CD4-positive, alpha-beta memory T cell (primary cell): ENCODE measurements around the gene GLO1. TPM values are rescaled to one million over a fixed set of nuclear protein-coding genes. Genes with fewer than 3 reads are reported as not detected.
A peak's percentile ranks its signal among the peaks of the same experiment; 100 is the strongest.

ENCODE experiments used
- CTCF ChIA-PET: fragments of 350-600 bp; sonication (Branson Sonifier 250); formaldehyde crosslinking; loops from one replicate; lab custom pipeline; 2021; ENCODE audit warnings: inconsistent platforms; ENCODE audit not compliant: partially characterized antibody; lab: Charles Lee
- POLR2A ChIA-PET: fragments of 350-600 bp; sonication (Branson Sonifier 250); formaldehyde crosslinking; loops from one replicate; lab custom pipeline; 2021; ENCODE audit not compliant: partially characterized antibody; lab: Charles Lee
- DNase-seq, 5 donors: peaks; one replicate each; pipeline versions ENCODE4 v3.0.0 to v3.0.0-alpha.2; 2020 to 2022; ENCODE audit warnings: mixed read lengths in 1 of 5
- H3K27ac ChIP-seq: one replicate; pipeline ENCODE4 v1.7.0; 2013; ENCODE audit warnings: low read depth, low read length
- H3K27me3 ChIP-seq: 2 replicates; pipeline ENCODE4 v1.7.0; 2013; ENCODE audit warnings: mild to moderate bottlenecking, low read length, moderate library complexity; ENCODE audit not compliant: insufficient read depth
- H3K36me3 ChIP-seq: 2 replicates; pipeline ENCODE4 v1.7.0; 2013; ENCODE audit warnings: mild to moderate bottlenecking, low read length, moderate library complexity; ENCODE audit not compliant: insufficient read depth
- H3K4me1 ChIP-seq: 2 replicates; pipeline ENCODE4 v1.7.0; 2013; ENCODE audit warnings: mild to moderate bottlenecking, low read length, moderate library complexity; ENCODE audit not compliant: insufficient read depth
- H3K4me3 ChIP-seq, 2 donors: one replicate each; pipeline ENCODE4 v1.7.0; 2013; ENCODE audit warnings: low read length in 2 of 2, mild to moderate bottlenecking in 1 of 2
- H3K9me3 ChIP-seq, 2 donors: one replicate each; pipeline ENCODE4 v1.7.0; 2013; ENCODE audit warnings: low read length in 2 of 2, control low read depth in 1 of 2; ENCODE audit not compliant: control insufficient read depth in 1 of 2
- H3K27ac Mint-ChIP-seq, 7 donors: one replicate each; pipeline ENCODE4 v1.8.0; 2020 to 2021; ENCODE audit warnings: mixed read lengths in 7 of 7, mild to moderate bottlenecking in 6 of 7, inconsistent platforms in 3 of 7, moderate library complexity in 3 of 7
- H3K27me3 Mint-ChIP-seq, 2 donors: one replicate each; pipeline ENCODE4 v1.8.0; 2020 to 2021; ENCODE audit warnings: mixed read lengths in 2 of 2
- H3K36me3 Mint-ChIP-seq, 2 donors: one replicate each; pipeline ENCODE4 v1.8.0; 2020 to 2021; ENCODE audit warnings: mixed read lengths in 2 of 2, inconsistent platforms in 1 of 2, mild to moderate bottlenecking in 1 of 2
- H3K4me1 Mint-ChIP-seq, 4 donors: one replicate each; pipeline ENCODE4 v1.8.0; 2020 to 2021; ENCODE audit warnings: mixed read lengths in 4 of 4, mild to moderate bottlenecking in 1 of 4
- H3K4me3 Mint-ChIP-seq, 8 donors: one replicate each; pipeline ENCODE4 v1.8.0; 2020 to 2021; ENCODE audit warnings: mixed read lengths in 8 of 8, mild to moderate bottlenecking in 7 of 8, moderate library complexity in 6 of 8, inconsistent platforms in 3 of 8
- H3K9me3 Mint-ChIP-seq, 8 donors: one replicate each; pipeline ENCODE4 v1.8.0; 2020 to 2021; ENCODE audit warnings: mixed read lengths in 8 of 8, mild to moderate bottlenecking in 5 of 8, inconsistent platforms in 3 of 8, moderate library complexity in 1 of 8
- intact Hi-C: fragments of 100-400 bp; cut with micrococcal nuclease; formaldehyde crosslinking; loops from one replicate; pipeline ENCODE4 v1.15.1; 2023
- polyA plus RNA-seq, 2 donors: library from polyadenylated mRNA; unstranded; fragments of 300-500 nt; fragmentation: Illumina TruSeq; gene quantifications; one replicate each; pipeline ENCODE4 v1.2.3, GENCODE V29; 2021
- total RNA-seq, 2 experiments: library from RNA; stranded (reverse); gene quantifications; one replicate each; pipeline ENCODE4 v1.2.3, GENCODE V29; 2021

The GLO1 gene
- total and polyA plus RNA-seq, 4 experiments from 2014 or later, result 28.3 to 172 (median 55.5) TPM

- H3K9me3 ChIP-seq, result no peaks in the 10 kb centered on the region
- H3K27ac ChIP-seq, result peak within 1 kb of the TSS; percentile 97
- peak; percentile 87 to 92 (median 90) for DNase-seq
- no peaks in the 10 kb centered on the region for H3K36me3 ChIP-seq
- Mint-ChIP-seq H3K9me3 (no peaks in the 10 kb centered on the region), H3K27me3 (no peaks in the 10 kb centered on the region), H3K4me1 (peaks cover 31 to 64% (median 49%) of the 10 kb centered on the region in 4 donors), H3K27ac (peak within 1 kb of the TSS; percentile 97 to 99 (median 98)), H3K36me3 (peaks cover 3 to 4% of the 10 kb centered on the region in 2 donors), H3K4me3 (peak within 1 kb of the TSS; percentile 86 to 95 (median 93))
- H3K27me3 ChIP-seq, result no peaks in the 10 kb centered on the region
- H3K4me1 ChIP-seq, result peaks cover 44% of the 10 kb centered on the region
- ChIA-PET POLR2A (interaction anchor here (0.6 to 2.9 kb wide), 12 partner anchors 8 to 821 kb away, joined by 3 to 16 read pairs (median 4); partner anchors contain the start of genes GLO1 and ZFAND3), CTCF (no interaction called here)
- H3K4me3 ChIP-seq, result peak within 1 kb of the TSS; percentile 90 to 100
- intact Hi-C loops, result loop anchor here (1.0 to 10.0 kb wide), 4 partner anchors 64 to 820 kb away; partner anchors contain the start of genes GLO1, SAYSD1 and ZFAND3
These were observed 63.3 kb downstream of the GLO1 start, which contains the start of gene BTBD9 for GRCh38 chr6:38639498-38640215. Gene BTBD9 (minus strand): TSS chr6:38639929.

DNA sequence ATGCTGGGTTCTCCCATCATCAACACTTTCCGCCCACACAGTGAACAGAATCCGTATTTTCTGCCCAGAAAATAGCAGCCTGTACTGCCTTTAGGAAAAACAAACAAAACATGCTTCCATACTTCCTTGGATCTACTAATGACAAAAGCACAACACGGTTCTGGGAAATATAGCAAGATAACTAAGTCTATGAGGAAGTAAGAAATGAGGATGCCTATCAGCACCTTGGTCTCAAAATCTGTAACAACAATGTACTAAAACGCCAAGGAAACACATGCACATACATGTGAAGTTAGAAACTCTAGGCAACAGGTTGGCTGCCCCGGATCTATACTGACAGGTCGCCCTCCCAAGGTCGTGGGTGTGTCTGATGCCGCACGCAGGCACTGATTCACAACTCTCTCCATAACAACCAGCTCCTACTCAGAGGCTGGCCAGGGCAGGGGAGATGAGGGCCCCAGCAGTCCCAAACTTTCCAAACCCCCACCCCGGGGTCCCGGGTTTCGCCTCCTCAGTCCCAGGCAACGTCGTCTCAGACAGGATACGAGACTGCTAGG is 63.9 kb downstream of the GLO1 start:
- no peaks in the 10 kb centered on the region for H3K27me3 ChIP-seq
- no peaks in the 10 kb centered on the region for H3K27me3 Mint-ChIP-seq
- H3K4me3 Mint-ChIP-seq, result peak overlapping the region; percentile 86 to 95 (median 93)
- H3K9me3 ChIP-seq, result no peaks in the 10 kb centered on the region
- H3K4me3 ChIP-seq, result peak overlapping the region; percentile 90 to 100
- peak overlapping the region; percentile 97 for H3K27ac ChIP-seq
- intact Hi-C loops, result loop anchor here (1.0 to 10.0 kb wide), 4 partner anchors 64 to 820 kb away; partner anchors contain the start of genes GLO1, SAYSD1 and ZFAND3
- CTCF ChIA-PET, result interaction anchor here (1.0 kb wide), 1 partner anchor 9 kb away, joined by 3 read pairs; no protein-coding TSS in a partner anchor
- H3K4me1 ChIP-seq, result peaks cover 48% of the 10 kb centered on the region
- POLR2A ChIA-PET, result interaction anchor here (0.6 to 2.9 kb wide), 11 partner anchors 8 to 820 kb away, joined by 3 to 16 read pairs (median 4); partner anchors contain the start of genes GLO1 and ZFAND3
- peaks cover 3 to 4% of the 10 kb centered on the region in 2 donors for H3K36me3 Mint-ChIP-seq
- peak in 4 of 5 donors; percentile 72 to 86 (median 80) for DNase-seq
- no peaks in the 10 kb centered on the region for H3K9me3 Mint-ChIP-seq
- peak overlapping the region; percentile 88 to 99 (median 98) for H3K27ac Mint-ChIP-seq
- H3K36me3 ChIP-seq, result no peaks in the 10 kb centered on the region
- H3K4me1 Mint-ChIP-seq, result peaks cover 36 to 71% (median 53%) of the 10 kb centered on the region in 4 donors

DNA sequence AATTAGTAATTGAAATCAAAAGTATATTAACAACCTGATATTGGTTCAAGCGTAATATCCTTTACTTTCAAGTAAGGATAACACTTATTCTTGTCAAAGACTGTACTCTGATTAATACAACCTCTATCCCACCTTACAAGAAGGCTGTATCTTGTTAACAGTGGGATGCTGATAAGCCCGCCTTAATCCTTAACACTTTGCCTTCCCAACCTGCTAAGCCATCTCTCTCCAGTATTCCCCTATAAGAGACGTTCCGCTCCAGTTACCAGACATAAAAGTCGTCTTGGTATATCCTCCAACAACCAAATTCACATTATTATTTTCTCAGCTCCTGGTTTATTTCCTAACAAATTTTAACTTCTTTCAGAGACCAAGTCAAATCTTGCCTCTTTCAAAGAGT is 65.2 kb downstream of the GLO1 start:
- H3K4me1 Mint-ChIP-seq, result peaks cover 38 to 79% (median 58%) of the 10 kb centered on the region in 4 donors
- ChIA-PET POLR2A (no interaction called here), CTCF (interaction anchor here (1.0 kb wide), 1 partner anchor 11 kb away, joined by 3 read pairs; no protein-coding TSS in a partner anchor)
- peak overlapping the region in 3 of 8 donors; percentile 12 to 93 (median 46) for H3K4me3 Mint-ChIP-seq
- Histone ChIP-seq H3K4me3 (no peak overlapping the region), H3K36me3 (no peaks in the 10 kb centered on the region), H3K4me1 (peaks cover 49% of the 10 kb centered on the region), H3K9me3 (no peaks in the 10 kb centered on the region), H3K27ac (no peak overlapping the region), H3K27me3 (no peaks in the 10 kb centered on the region)
- no peak for DNase-seq
- peaks cover 3 to 4% of the 10 kb centered on the region in 2 donors for H3K36me3 Mint-ChIP-seq
- peak overlapping the region in 6 of 7 donors; percentile 52 to 99 (median 84) for H3K27ac Mint-ChIP-seq
- H3K27me3 Mint-ChIP-seq, result no peaks in the 10 kb centered on the region
- no peaks in the 10 kb centered on the region for H3K9me3 Mint-ChIP-seq
- intact Hi-C loops, result loop anchor here (10.0 kb wide), 1 partner anchor 477 kb away; the partner anchor contains the start of gene SAYSD1

GRCh38 chr6:38636027-38636426 is 66.9 kb downstream of the GLO1 start:
- peaks cover 45% of the 10 kb centered on the region for H3K4me1 ChIP-seq
- H3K9me3 ChIP-seq, result no peaks in the 10 kb centered on the region
- POLR2A ChIA-PET, result no interaction called here
- CTCF ChIA-PET, result no interaction called here
- no peak overlapping the region for H3K4me3 ChIP-seq
- Mint-ChIP-seq H3K27me3 (no peaks in the 10 kb centered on the region), H3K4me1 (peaks cover 37 to 75% (median 55%) of the 10 kb centered on the region in 4 donors), H3K36me3 (peaks cover 3 to 5% of the 10 kb centered on the region in 2 donors), H3K27ac (peak overlapping the region in 4 of 7 donors; percentile 1 to 73 (median 12)), H3K9me3 (no peaks in the 10 kb centered on the region), H3K4me3 (no peak overlapping the region)
- intact Hi-C loops, result loop anchor here (10.0 kb wide), 1 partner anchor 479 kb away; the partner anchor contains the start of gene SAYSD1
- no peak for DNase-seq
- no peaks in the 10 kb centered on the region for H3K27me3 ChIP-seq
- H3K27ac ChIP-seq, result no peak overlapping the region
- H3K36me3 ChIP-seq, result no peaks in the 10 kb centered on the region

- Histone ChIP-seq H3K27me3 (no peaks in the 10 kb centered on the region), H3K36me3 (no peaks in the 10 kb centered on the region), H3K4me3 (no peak overlapping the region), H3K4me1 (peaks cover 37% of the 10 kb centered on the region), H3K9me3 (no peaks in the 10 kb centered on the region), H3K27ac (no peak overlapping the region)
- Mint-ChIP-seq H3K4me1 (peaks cover 33 to 65% (median 47%) of the 10 kb centered on the region in 4 donors), H3K27me3 (no peaks in the 10 kb centered on the region), H3K9me3 (no peaks in the 10 kb centered on the region), H3K36me3 (peaks cover 3 to 5% of the 10 kb centered on the region in 2 donors), H3K27ac (peak overlapping the region in 3 of 7 donors; percentile 12 to 16 (median 15)), H3K4me3 (no peak overlapping the region)
- POLR2A ChIA-PET, result interaction anchor here (1.0 kb wide), 1 partner anchor 10 kb away, joined by 8 read pairs; no protein-coding TSS in a partner anchor
- intact Hi-C loops, result loop anchor here (10.0 kb wide), 1 partner anchor 480 kb away; the partner anchor contains the start of gene SAYSD1
- CTCF ChIA-PET, result interaction anchor here (0.6 kb wide), 1 partner anchor 24 kb away, joined by 3 read pairs; no protein-coding TSS in a partner anchor
- no peak for DNase-seq
These were observed 68.4 kb downstream of the GLO1 start for GRCh38 chr6:38634518-38634917.

DNA sequence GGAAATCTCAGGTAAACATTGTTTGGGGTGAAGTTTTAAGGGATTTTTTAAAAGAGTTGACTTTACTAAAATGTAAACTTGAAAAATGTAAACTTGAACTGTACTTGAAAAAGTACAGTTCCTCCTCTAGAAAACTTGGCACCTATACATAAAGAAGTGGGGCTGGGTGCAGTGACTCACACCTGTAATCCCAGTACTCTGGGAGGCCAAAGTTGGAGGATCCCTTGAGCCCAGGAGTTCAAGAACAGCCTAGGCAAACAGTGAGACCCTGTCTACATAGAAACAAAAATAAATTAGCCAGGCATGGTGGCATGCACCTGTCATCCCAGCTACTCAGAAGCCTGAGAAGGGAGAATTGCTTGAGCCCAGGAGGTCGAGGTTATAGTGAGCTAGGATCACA is 70.5 kb downstream of the GLO1 start:
- no peaks in the 10 kb centered on the region for H3K27me3 Mint-ChIP-seq
- Histone ChIP-seq H3K4me1 (peaks cover 21% of the 10 kb centered on the region), H3K27me3 (no peaks in the 10 kb centered on the region), H3K9me3 (no peaks in the 10 kb centered on the region), H3K4me3 (no peak overlapping the region), H3K27ac (no peak overlapping the region), H3K36me3 (no peaks in the 10 kb centered on the region)
- no peak overlapping the region for H3K27ac Mint-ChIP-seq
- ChIA-PET CTCF (no interaction called here), POLR2A (no interaction called here)
- H3K4me1 Mint-ChIP-seq, result peaks cover 30 to 62% (median 37%) of the 10 kb centered on the region in 4 donors
- H3K36me3 Mint-ChIP-seq, result peaks cover 0 to 5% of the 10 kb centered on the region in 2 donors
- DNase-seq, result no peak
- H3K4me3 Mint-ChIP-seq, result no peak overlapping the region
- intact Hi-C loops, result loop anchor here (10.0 kb wide), 1 partner anchor 482 kb away; the partner anchor contains the start of gene SAYSD1
- peaks cover 0 to 1% (median 0%) of the 10 kb centered on the region in 8 donors for H3K9me3 Mint-ChIP-seq
